GM12878 (cell line): Measurements from ENCODE around the gene BIN1. TPM values are rescaled to one million over a fixed set of nuclear protein-coding genes. Genes with fewer than 3 reads are reported as not detected.

Source experiments
- ATAC-seq: fragments of 200-7000 bp; cut with Tn5 transposase; 3 replicates; pipeline ENCODE4 v1.9.1; 2020; ENCODE audit warnings: mild to moderate bottlenecking, moderate library complexity
- BruUV-seq: library from RNA; stranded (reverse); fragments of 400-500 nt; replicated peaks from 2 replicates; lab custom pipeline; 2021; lab: Mats Ljungman, UMichigan
- CTCF ChIA-PET: fragments of 300-600 bp; sonication (Branson Sonifier 250); formaldehyde crosslinking; extraction: SDS; loops from one replicate; lab custom pipeline; 2021; ENCODE audit warnings: inconsistent platforms; lab: Yijun Ruan, JAX
- POLR2A ChIA-PET: fragments of 350-600 bp; formaldehyde crosslinking; extraction: SDS; loops from one replicate; lab custom pipeline; 2021; ENCODE audit warnings: inconsistent platforms; lab: Charles Lee
- RAD21 ChIA-PET: fragments of 300-600 bp; sonication (Branson Sonifier 250); formaldehyde crosslinking; loops from one replicate; lab custom pipeline; 2023; ENCODE audit warnings: antibody characterized with exemption; ENCODE audit not compliant: unreplicated experiment; lab: Charles Lee
- SMC1A ChIA-PET: fragments of 300-600 bp; sonication (Branson Sonifier 250); formaldehyde crosslinking; loops from one replicate; lab custom pipeline; 2023; ENCODE audit not compliant: unreplicated experiment, uncharacterized antibody; lab: Charles Lee
- DNase-seq: peaks from one replicate; pipeline ENCODE4 v3.0.0-alpha.2; 2011; ENCODE audit warnings: low read depth, low spot score
- FAIRE-seq: peaks from 3 replicates; lab custom pipeline; 2011; peaks lifted over from hg19 to GRCh38; lab: Jason Lieb, UNC
- H2AFZ ChIP-seq: 2 replicates; pipeline ENCODE4 v1.6.0; 2011; ENCODE audit warnings: low read depth, low read length, control low read depth; ENCODE audit not compliant: control insufficient read depth
- H3K27ac ChIP-seq: 2 replicates; pipeline ENCODE4 v1.5.1; 2011; ENCODE audit warnings: control low read depth; ENCODE audit not compliant: control insufficient read depth, insufficient read depth
- H3K27me3 ChIP-seq, 2 experiments: replicated peaks in 1 of 2; 2 replicates each; pipeline versions ENCODE4 v1.6.0 to v1.6.1; 2011; ENCODE audit warnings: low read length in 1 of 2; ENCODE audit not compliant: control insufficient read depth in 2 of 2, insufficient read depth in 2 of 2
- H3K36me3 ChIP-seq, 2 experiments: 2 replicates each; pipeline ENCODE4 v1.5.1; 2011; ENCODE audit warnings: low read length in 1 of 2; ENCODE audit not compliant: control insufficient read depth in 2 of 2, insufficient read depth in 2 of 2
- H3K4me1 ChIP-seq: 2 replicates; pipeline ENCODE4 v1.6.1; 2011; ENCODE audit warnings: mild to moderate bottlenecking, low read length, moderate library complexity, mixed read lengths; ENCODE audit not compliant: control insufficient read depth, insufficient read depth
- H3K4me2 ChIP-seq: 2 replicates; pipeline ENCODE4 v1.6.0; 2011; ENCODE audit warnings: control low read depth; ENCODE audit not compliant: control insufficient read depth, insufficient read depth
- H3K4me3 ChIP-seq: fragments of 200-600 bp; sonication (generic); 2 replicates; pipeline ENCODE4 v1.5.1; 2016
- H3K79me2 ChIP-seq: 2 replicates; pipeline ENCODE4 v1.6.0; 2011; ENCODE audit warnings: low read length; ENCODE audit not compliant: control insufficient read depth, insufficient read depth
- H3K9ac ChIP-seq: 2 replicates; pipeline ENCODE4 v1.8.0; 2011; ENCODE audit warnings: low read length, control low read depth, mixed read lengths; ENCODE audit not compliant: control insufficient read depth, insufficient read depth
- H3K9me3 ChIP-seq: replicated peaks from 3 replicates; pipeline ENCODE4 v1.5.1; 2011; ENCODE audit warnings: mild to moderate bottlenecking, low read length; ENCODE audit not compliant: control insufficient read depth, insufficient read depth
- H4K20me1 ChIP-seq: 2 replicates; pipeline ENCODE4 v1.6.0; 2011; ENCODE audit not compliant: control insufficient read depth, insufficient read depth
- ESRRA ChIP-seq: IDR thresholded peaks from 2 replicates; pipeline ENCODE4 v1.6.1; 2012; ENCODE audit warnings: mild to moderate bottlenecking, low read length, improper control_type of control experiment
- MTA2 ChIP-seq: fragments of 450-650 bp; IDR thresholded peaks from 2 replicates; pipeline ENCODE4 v1.6.1; 2016; ENCODE audit warnings: low read depth, mild to moderate bottlenecking, moderate library complexity
- RAD51 ChIP-seq: fragments of 450-650 bp; IDR thresholded peaks from 2 replicates; pipeline ENCODE4 v1.6.1; 2016; ENCODE audit warnings: moderate library complexity, mild to moderate bottlenecking, inconsistent platforms
- TCF12 ChIP-seq: IDR thresholded peaks from 2 replicates; pipeline ENCODE4 v1.6.1; 2011; ENCODE audit warnings: low read depth, mild to moderate bottlenecking, low read length
- ZBTB40 ChIP-seq: fragments of 450-650 bp; IDR thresholded peaks from 2 replicates; pipeline ENCODE4 v1.6.1; 2016; ENCODE audit warnings: mild to moderate bottlenecking, moderate library complexity, borderline replicate concordance
- WGBS: methylation state at CpG from one replicate; pipeline ENCODE4 v1.1.6; 2016; ENCODE audit warnings: low lambda C conversion rate; ENCODE audit not compliant: insufficient replicate concordance, insufficient coverage; ENCODE audit errors: missing lambda C conversion rate; 5-methylcytosine and 5-hydroxymethylcytosine counted together
- in situ Hi-C: fragments of 300-500 bp; cut with MboI; formaldehyde crosslinking; loops from 9 replicates; pipeline ENCODE4 v1.14.3; 2018; ENCODE audit warnings: mixed read lengths
- intact Hi-C: fragments of 100-400 bp; cut with micrococcal nuclease; formaldehyde crosslinking; loops from one replicate; pipeline ENCODE4 v1.14.2; 2022; ENCODE audit not compliant: unreplicated experiment
- polyA plus RNA-seq, 11 experiments: library from polyadenylated mRNA; depleted of rRNA in 4 of 11; unstranded in 6 of 11; stranded (reverse) in 5 of 11; fragments of >200 nt; fragmentation: Nextera tagmentation in 4 of 11; fragmentation: Illumina TruSeq in 1 of 11; extraction: Ambion mirVana in 4 of 11; extraction: Trizol in 1 of 11; gene quantifications; 1 replicate in 1 of 11; 2 replicates in 10 of 11; pipeline versions ENCODE4 v1.2.1 to v1.2.3, GENCODE V29; 2011 to 2016; ENCODE audit warnings: inconsistent platforms in 2 of 11, missing spikeins in 2 of 11, low read depth in 1 of 11
- total RNA-seq, 4 experiments: library from RNA; depleted of rRNA in 3 of 4; stranded (reverse); fragments of >200 nt in 3 of 4; fragmentation: Illumina TruSeq in 1 of 4; extraction: Trizol in 1 of 4; gene quantifications; 2 replicates each; pipeline versions ENCODE4 v1.2.1 to v1.2.3, GENCODE V29; 2013 to 2021

The BIN1 gene
- total and polyA plus RNA-seq, 10 of the 15 experiments (the other 5 are each of a cell fraction or from before 2014, with no cell fraction given) = 0.32 to 21.3 (median 11.2) TPM

GRCh38 chr2:127082974-127083373 is 24.0 kb downstream of the BIN1 start:
- no peak for DNase-seq
- H2AFZ ChIP-seq = no peak overlapping the region
- ChIA-PET POLR2A (interaction anchor here (0.6 kb wide), 3 partner anchors 50 to 306 kb away, joined by 4 to 5 read pairs (median 5); no protein-coding TSS in a partner anchor), CTCF (no interaction called here), RAD21 (no interaction called here), SMC1A (interaction anchor here (1.9 kb wide), 1 partner anchor 15 kb away, joined by 4 read pairs; no protein-coding TSS in a partner anchor)
- H3K9me3 ChIP-seq = no peaks in the 10 kb centered on the region
- H3K27ac ChIP-seq = no peak overlapping the region
- no peaks in the 10 kb centered on the region for H3K79me2 ChIP-seq
- H3K9ac ChIP-seq = no peak overlapping the region
- intact Hi-C loops = loop anchor here (10.0 kb wide), 1 partner anchor 212 kb away; the partner anchor contains the start of gene ERCC3
- H3K4me2 ChIP-seq = no peak overlapping the region
- FAIRE-seq = no peak
- in situ Hi-C loops = no loop called here
- H3K36me3 ChIP-seq = no peaks in the 10 kb centered on the region
- TF ChIP-seq RAD51 (no peak), ZBTB40 (no peak), MTA2 (no peak), TCF12 (no peak), ESRRA (no peak)
- no peak for ATAC-seq
- BruUV-seq = no TSS peak
- H3K4me1 ChIP-seq = peaks cover 55% of the 10 kb centered on the region
- 88% methylated on average over 7 of the region's 8 CpGs for WGBS
- H3K27me3 ChIP-seq = no peaks in the 10 kb centered on the region
- H4K20me1 ChIP-seq = no peaks in the 10 kb centered on the region
- no peak overlapping the region for H3K4me3 ChIP-seq
